Measurements from ENCODE around the gene SLC25A52. TPM values are rescaled to one million over a fixed set of nuclear protein-coding genes. Genes with fewer than 3 reads are reported as not detected.

Gene SLC25A52
- total and polyA plus RNA-seq, 2 experiments from 2014 or later, result not detected

- no peaks in the 10 kb centered on the region for H3K36me3 ChIP-seq (ENCODE audit: insufficient read depth)
- H4K20me1 ChIP-seq (replicated peaks; ENCODE audit: insufficient read depth), result no peaks in the 10 kb centered on the region
- no peak overlapping the region for H3K4me2 ChIP-seq
- H3K4me1 ChIP-seq (ENCODE audit: insufficient read depth), result 0 out of 2 replicates have a peak, but pooled peaks cover 3% of the 10 kb centered on the region
- Mint-ChIP-seq H3K36me3 (ENCODE audit: low read depth) (peaks cover under 1% of the 10 kb centered on the region; the same call in 1 of the 3 replicates), H3K27me3 (ENCODE audit: insufficient read depth, low read depth, poor library complexity) (no peaks in the 10 kb centered on the region), H3K4me1 (peaks cover 7% of the 10 kb centered on the region; the same call in 1 of the 3 replicates), H3K9me3 (peaks cover 5% of the 10 kb centered on the region; the same call in 2 of the 3 replicates), H3K27ac (no peak overlapping the region), H3K4me3 (no peak overlapping the region)
- no peak overlapping the region for H3K27ac ChIP-seq (ENCODE audit: low read depth)
- H3F3A ChIP-seq (replicated peaks; ENCODE audit: low read depth), result no peaks in the 10 kb centered on the region
- H3K9me2 ChIP-seq (ENCODE audit: insufficient read depth), result no peaks in the 10 kb centered on the region; the same call in 1 of the 2 replicates
- DNase-seq (ENCODE audit: low spot score) (no peak), ATAC-seq (no peak)
- H3K79me2 ChIP-seq (replicated peaks; ENCODE audit: insufficient read depth), result no peaks in the 10 kb centered on the region
- no peak overlapping the region for H2AFZ ChIP-seq
- no peaks in the 10 kb centered on the region for H3K27me3 ChIP-seq (ENCODE audit: insufficient read depth)
- no peak overlapping the region for H3K4me3 ChIP-seq
- TF ChIP-seq ZNF114 (CRISPR knock-in tag; IDR thresholded peaks at IDR 0.05) (no peak), EZH2 (IDR thresholded peaks at IDR 0.05; ENCODE audit: low read depth, unreplicated experiment) (no peak), ZNF331 (CRISPR knock-in tag; IDR thresholded peaks at IDR 0.05; ENCODE audit: low read depth) (no peak), REST (IDR thresholded peaks at IDR 0.05; ENCODE audit: unreplicated experiment) (no peak)
Measured at GRCh38 chr18:31772699-31773098, 12.0 kb upstream of the SLC25A52 start.

GRCh38 chr18:31750273-31750672 lies 10.4 kb downstream of the SLC25A52 start:
- H3K36me3 ChIP-seq (ENCODE audit: insufficient read depth), result no peaks in the 10 kb centered on the region
- Mint-ChIP-seq H3K9me3 (no peaks in the 10 kb centered on the region), H3K4me1 (peaks cover under 1% of the 10 kb centered on the region; the same call in 1 of the 3 replicates), H3K27me3 (ENCODE audit: insufficient read depth, low read depth, poor library complexity) (peaks cover 8% of the 10 kb centered on the region), H3K4me3 (no peak overlapping the region), H3K36me3 (ENCODE audit: low read depth) (no peaks in the 10 kb centered on the region), H3K27ac (no peak overlapping the region)
- DNase-seq (ENCODE audit: low spot score) (no peak), ATAC-seq (no peak)
- H3K4me2 ChIP-seq, result no peak overlapping the region
- H2AFZ ChIP-seq, result no peak overlapping the region
- H3K4me3 ChIP-seq, result no peak overlapping the region
- no peaks in the 10 kb centered on the region for H3K27me3 ChIP-seq (ENCODE audit: insufficient read depth)
- H3F3A ChIP-seq (replicated peaks; ENCODE audit: low read depth), result no peaks in the 10 kb centered on the region
- no peak overlapping the region for H3K27ac ChIP-seq (ENCODE audit: low read depth)
- no peaks in the 10 kb centered on the region for H3K79me2 ChIP-seq (replicated peaks; ENCODE audit: insufficient read depth)
- peaks cover 12% of the 10 kb centered on the region; the same call in 1 of the 2 replicates for H3K9me2 ChIP-seq (ENCODE audit: insufficient read depth)
- H3K4me1 ChIP-seq (ENCODE audit: insufficient read depth), result 0 out of 2 replicates have a peak, but pooled peaks cover under 1% of the 10 kb centered on the region
- no peaks in the 10 kb centered on the region for H4K20me1 ChIP-seq (replicated peaks; ENCODE audit: insufficient read depth)
- TF ChIP-seq EZH2phosphoT487 (IDR thresholded peaks at IDR 0.05; ENCODE audit: unreplicated experiment) (no peak), ZNF114 (CRISPR knock-in tag; IDR thresholded peaks at IDR 0.05) (no peak), REST (IDR thresholded peaks at IDR 0.05; ENCODE audit: unreplicated experiment) (no peak)
- TF ChIP-seq, protein P1, sequence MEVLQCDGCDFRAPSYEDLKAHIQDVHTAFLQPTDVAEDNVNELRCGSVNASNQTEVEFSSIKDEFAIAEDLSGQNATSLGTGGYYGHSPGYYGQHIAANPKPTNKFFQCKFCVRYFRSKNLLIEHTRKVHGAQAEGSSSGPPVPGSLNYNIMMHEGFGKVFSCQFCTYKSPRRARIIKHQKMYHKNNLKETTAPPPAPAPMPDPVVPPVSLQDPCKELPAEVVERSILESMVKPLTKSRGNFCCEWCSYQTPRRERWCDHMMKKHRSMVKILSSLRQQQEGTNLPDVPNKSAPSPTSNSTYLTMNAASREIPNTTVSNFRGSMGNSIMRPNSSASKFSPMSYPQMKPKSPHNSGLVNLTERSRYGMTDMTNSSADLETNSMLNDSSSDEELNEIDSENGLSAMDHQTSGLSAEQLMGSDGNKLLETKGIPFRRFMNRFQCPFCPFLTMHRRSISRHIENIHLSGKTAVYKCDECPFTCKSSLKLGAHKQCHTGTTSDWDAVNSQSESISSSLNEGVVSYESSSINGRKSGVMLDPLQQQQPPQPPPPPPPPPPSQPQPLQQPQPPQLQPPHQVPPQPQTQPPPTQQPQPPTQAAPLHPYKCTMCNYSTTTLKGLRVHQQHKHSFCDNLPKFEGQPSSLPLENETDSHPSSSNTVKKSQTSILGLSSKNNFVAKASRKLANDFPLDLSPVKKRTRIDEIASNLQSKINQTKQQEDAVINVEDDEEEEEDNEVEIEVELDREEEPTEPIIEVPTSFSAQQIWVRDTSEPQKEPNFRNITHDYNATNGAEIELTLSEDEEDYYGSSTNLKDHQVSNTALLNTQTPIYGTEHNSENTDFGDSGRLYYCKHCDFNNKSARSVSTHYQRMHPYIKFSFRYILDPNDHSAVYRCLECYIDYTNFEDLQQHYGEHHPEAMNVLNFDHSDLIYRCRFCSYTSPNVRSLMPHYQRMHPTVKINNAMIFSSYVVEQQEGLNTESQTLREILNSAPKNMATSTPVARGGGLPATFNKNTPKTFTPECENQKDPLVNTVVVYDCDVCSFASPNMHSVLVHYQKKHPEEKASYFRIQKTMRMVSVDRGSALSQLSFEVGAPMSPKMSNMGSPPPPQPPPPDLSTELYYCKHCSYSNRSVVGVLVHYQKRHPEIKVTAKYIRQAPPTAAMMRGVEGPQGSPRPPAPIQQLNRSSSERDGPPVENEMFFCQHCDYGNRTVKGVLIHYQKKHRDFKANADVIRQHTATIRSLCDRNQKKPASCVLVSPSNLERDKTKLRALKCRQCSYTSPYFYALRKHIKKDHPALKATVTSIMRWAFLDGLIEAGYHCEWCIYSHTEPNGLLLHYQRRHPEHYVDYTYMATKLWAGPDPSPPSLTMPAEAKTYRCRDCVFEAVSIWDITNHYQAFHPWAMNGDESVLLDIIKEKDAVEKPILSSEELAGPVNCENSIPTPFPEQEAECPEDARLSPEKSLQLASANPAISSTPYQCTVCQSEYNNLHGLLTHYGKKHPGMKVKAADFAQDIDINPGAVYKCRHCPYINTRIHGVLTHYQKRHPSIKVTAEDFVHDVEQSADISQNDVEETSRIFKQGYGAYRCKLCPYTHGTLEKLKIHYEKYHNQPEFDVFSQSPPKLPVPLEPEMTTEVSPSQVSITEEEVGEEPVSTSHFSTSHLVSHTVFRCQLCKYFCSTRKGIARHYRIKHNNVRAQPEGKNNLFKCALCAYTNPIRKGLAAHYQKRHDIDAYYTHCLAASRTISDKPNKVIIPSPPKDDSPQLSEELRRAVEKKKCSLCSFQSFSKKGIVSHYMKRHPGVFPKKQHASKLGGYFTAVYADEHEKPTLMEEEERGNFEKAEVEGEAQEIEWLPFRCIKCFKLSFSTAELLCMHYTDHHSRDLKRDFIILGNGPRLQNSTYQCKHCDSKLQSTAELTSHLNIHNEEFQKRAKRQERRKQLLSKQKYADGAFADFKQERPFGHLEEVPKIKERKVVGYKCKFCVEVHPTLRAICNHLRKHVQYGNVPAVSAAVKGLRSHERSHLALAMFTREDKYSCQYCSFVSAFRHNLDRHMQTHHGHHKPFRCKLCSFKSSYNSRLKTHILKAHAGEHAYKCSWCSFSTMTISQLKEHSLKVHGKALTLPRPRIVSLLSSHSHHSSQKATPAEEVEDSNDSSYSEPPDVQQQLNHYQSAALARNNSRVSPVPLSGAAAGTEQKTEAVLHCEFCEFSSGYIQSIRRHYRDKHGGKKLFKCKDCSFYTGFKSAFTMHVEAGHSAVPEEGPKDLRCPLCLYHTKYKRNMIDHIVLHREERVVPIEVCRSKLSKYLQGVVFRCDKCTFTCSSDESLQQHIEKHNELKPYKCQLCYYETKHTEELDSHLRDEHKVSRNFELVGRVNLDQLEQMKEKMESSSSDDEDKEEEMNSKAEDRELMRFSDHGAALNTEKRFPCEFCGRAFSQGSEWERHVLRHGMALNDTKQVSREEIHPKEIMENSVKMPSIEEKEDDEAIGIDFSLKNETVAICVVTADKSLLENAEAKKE (CRISPR knock-in tag; IDR thresholded peaks at IDR 0.05), result no peak

All from GM23338 (cell line).